Activated CD8-positive, alpha-beta memory T cell treated with anti-CD3 and anti-CD28 coated beads, Interleukin-2, amount 10 ng/mL, durations not matched to agents 7 days and 5 days (primary cell): ENCODE results near the gene KRT79. TPM values are rescaled to one million over a fixed set of nuclear protein-coding genes. Genes with fewer than 3 reads are reported as not detected.
"Not testable (repeated sequence)": the region's sequence is repeated elsewhere in the genome, so short reads cannot be mapped to it uniquely, and the experiment has no call there.

Source experiments
- ATAC-seq: fragments of 150-1000 bp; cut with Tn5 transposase; one replicate; pipeline ENCODE4 v1.10.0; 2021; ENCODE audit warnings: moderate library complexity
- CTCF ChIA-PET: fragments of 350-600 bp; sonication (Branson Sonifier 250); formaldehyde crosslinking; loops from one replicate; lab custom pipeline; 2021; ENCODE audit warnings: antibody characterized with exemption; lab: Charles Lee
- DNase-seq: peaks from one replicate; pipeline ENCODE4 v3.0.0-alpha.2; 2020
- H3K27ac Mint-ChIP-seq: one replicate; pipeline ENCODE4 v1.8.0; 2021; ENCODE audit warnings: mild to moderate bottlenecking, mixed read lengths
- H3K27me3 Mint-ChIP-seq: one replicate; pipeline ENCODE4 v1.8.0; 2021; ENCODE audit warnings: mixed read lengths
- H3K36me3 Mint-ChIP-seq: one replicate; pipeline ENCODE4 v1.8.0; 2021; ENCODE audit warnings: mild to moderate bottlenecking, mixed read lengths
- H3K4me1 Mint-ChIP-seq: one replicate; pipeline ENCODE4 v1.8.0; 2021; ENCODE audit warnings: mixed read lengths
- H3K4me3 Mint-ChIP-seq: one replicate; pipeline ENCODE4 v1.8.0; 2021; ENCODE audit warnings: mild to moderate bottlenecking, moderate library complexity, mixed read lengths
- H3K9me3 Mint-ChIP-seq: one replicate; pipeline ENCODE4 v1.8.0; 2022; ENCODE audit warnings: low read depth, mixed read lengths
- total RNA-seq, 2 experiments: library from RNA; stranded (reverse); gene quantifications; one replicate each; pipeline ENCODE4 v1.2.3, GENCODE V29; 2021

The KRT79 gene
- total RNA-seq, 2 experiments from 2014 or later = 0.23 TPM; not detected in 1

- DNase-seq (no peak), ATAC-seq (no peak)
- Mint-ChIP-seq H3K9me3 (no peaks in the 10 kb centered on the region), H3K27me3 (peaks cover 6% of the 10 kb centered on the region), H3K4me3 (no peak overlapping the region), H3K36me3 (no peaks in the 10 kb centered on the region), H3K4me1 (peaks cover 13% of the 10 kb centered on the region), H3K27ac (no peak overlapping the region)
- CTCF ChIA-PET = interaction anchor here (0.7 to 22.1 kb wide), 15 partner anchors 10 to 717 kb away, joined by 3 to 459 read pairs (median 4); partner anchors contain the start of gene KRT74
Observed at GRCh38 chr12:52871291-52872039, 37.4 kb upstream of the KRT79 start.

DNA sequence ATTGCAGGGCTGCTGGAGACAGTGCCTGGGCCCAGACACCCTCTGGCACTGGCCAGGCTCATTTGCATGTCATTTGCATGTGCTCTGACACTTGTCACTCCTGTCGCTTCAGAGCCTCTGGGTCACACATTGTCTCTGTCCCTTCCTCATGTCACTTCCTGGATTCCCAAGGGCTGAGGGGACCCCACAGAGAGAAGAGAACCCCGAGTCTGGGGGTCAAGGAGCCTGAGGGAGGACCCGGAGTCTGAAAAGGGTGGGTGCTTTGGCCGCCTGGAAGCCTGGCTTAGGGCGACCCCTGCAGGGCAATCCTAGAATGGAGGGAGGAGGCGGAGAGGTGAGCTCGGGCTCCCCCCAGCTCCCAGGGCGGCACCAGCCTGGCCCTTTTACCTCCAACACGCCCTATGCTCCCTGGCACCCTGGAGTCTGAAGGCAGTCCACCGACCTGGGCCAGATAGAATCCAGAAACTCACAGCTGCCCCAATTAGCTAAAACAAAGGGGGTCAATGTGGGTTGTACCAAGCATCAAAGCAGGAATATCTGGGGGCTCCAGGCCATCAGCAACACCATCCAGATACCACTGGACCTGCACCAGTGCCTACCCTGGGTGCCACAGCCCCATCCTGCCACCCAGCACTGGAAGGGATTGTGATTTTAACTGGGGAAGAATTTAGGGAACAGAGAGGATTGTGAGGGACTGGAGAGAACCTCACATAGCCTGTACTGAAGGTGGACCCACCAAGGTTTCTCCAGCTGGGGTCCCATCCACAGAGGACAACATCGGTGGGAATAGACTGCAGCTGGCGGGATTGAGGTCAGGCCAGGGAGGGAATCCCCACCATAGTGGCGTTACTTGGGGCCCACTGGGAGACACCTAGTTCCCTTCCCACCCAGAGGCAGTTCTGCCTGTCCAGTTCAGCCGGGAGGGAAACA lies 36.5 kb upstream of the KRT79 start:
- H3K36me3 Mint-ChIP-seq = no peaks in the 10 kb centered on the region
- H3K4me3 Mint-ChIP-seq = no peak overlapping the region
- no peak overlapping the region for H3K27ac Mint-ChIP-seq
- CTCF ChIA-PET = interaction anchor here (0.6 to 22.1 kb wide), 45 partner anchors 9 to 985 kb away, joined by 3 to 459 read pairs (median 4); partner anchors contain the start of genes KRT4 and KRT74
- peak; percentile 83 for DNase-seq
- H3K4me1 Mint-ChIP-seq = peaks cover 13% of the 10 kb centered on the region
- ATAC-seq = peak; percentile 53
- H3K9me3 Mint-ChIP-seq = no peaks in the 10 kb centered on the region
- H3K27me3 Mint-ChIP-seq = peaks cover 6% of the 10 kb centered on the region

GRCh38 chr12:52867642-52868041 lies 33.5 kb upstream of the KRT79 start:
- H3K36me3 Mint-ChIP-seq = no peaks in the 10 kb centered on the region
- no peak for DNase-seq
- no peaks in the 10 kb centered on the region for H3K4me1 Mint-ChIP-seq
- CTCF ChIA-PET = interaction anchor here (0.8 to 22.1 kb wide), 4 partner anchors 14 to 287 kb away, joined by 3 to 459 read pairs (median 92); partner anchors contain the start of gene KRT74
- peaks cover under 1% of the 10 kb centered on the region for H3K27me3 Mint-ChIP-seq
- no peak for ATAC-seq
- no peak overlapping the region for H3K4me3 Mint-ChIP-seq
- no peak overlapping the region for H3K27ac Mint-ChIP-seq
- H3K9me3 Mint-ChIP-seq = no peaks in the 10 kb centered on the region

- Mint-ChIP-seq H3K27me3 (no peaks in the 10 kb centered on the region), H3K4me1 (no peaks in the 10 kb centered on the region), H3K27ac (no peak overlapping the region), H3K36me3 (no peaks in the 10 kb centered on the region), H3K9me3 (no peaks in the 10 kb centered on the region), H3K4me3 (no peak overlapping the region)
- ATAC-seq = no peak
- no peak for DNase-seq
- CTCF ChIA-PET = interaction anchor here (0.8 to 22.1 kb wide), 3 partner anchors 15 to 286 kb away, joined by 3 to 459 read pairs (median 182); partner anchors contain the start of gene KRT74
Observed at GRCh38 chr12:52867152-52867551, 33.0 kb upstream of the KRT79 start.

DNA sequence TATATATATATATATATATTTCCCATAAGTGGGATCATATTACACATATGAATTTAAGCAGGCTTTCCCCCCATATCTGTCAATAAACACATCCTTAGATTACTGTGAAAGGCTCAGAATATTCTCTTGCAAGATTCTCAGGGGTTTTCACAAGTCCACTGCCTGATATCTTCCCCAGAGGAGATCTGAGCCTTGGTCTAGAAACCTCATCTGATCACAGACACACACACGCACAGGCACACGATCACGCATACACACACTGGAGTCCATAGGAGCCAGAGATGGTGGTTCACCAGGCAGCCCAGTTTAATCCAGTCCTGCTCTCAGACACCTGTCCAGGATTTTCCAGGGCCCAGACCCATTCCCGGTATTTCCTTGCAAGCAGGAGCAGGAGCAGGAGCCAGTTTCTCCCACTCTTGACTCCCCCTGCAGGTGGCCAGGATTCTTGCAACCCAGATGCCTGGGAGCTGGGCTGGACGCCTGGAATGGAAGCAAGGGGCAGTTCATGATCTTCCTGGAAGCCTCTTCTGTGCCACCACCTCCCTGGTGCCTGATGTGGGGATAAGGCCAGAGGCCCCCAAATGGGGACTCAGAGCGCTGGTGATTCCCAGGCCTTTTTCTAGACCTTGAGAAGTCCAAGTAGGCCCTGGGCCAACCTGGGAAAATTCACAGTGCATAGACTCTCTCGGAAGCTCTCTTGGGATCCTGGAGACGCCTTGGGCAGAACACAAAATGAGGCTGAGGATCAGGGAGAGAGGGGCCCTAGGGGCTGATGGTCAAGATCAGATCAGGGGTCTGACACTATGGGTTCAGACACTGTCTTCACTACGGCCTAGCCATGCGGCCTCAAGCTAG lies 31.2 kb upstream of the KRT79 start:
- no peak overlapping the region for H3K4me3 Mint-ChIP-seq
- H3K36me3 Mint-ChIP-seq = no peaks in the 10 kb centered on the region
- H3K27me3 Mint-ChIP-seq = no peaks in the 10 kb centered on the region
- no peaks in the 10 kb centered on the region for H3K4me1 Mint-ChIP-seq
- DNase-seq = no peak
- peak; percentile 43 for ATAC-seq
- H3K9me3 Mint-ChIP-seq = no peaks in the 10 kb centered on the region
- CTCF ChIA-PET = interaction anchor here (0.6 to 22.1 kb wide), 7 partner anchors 8 to 285 kb away, joined by 3 to 459 read pairs (median 4); partner anchors contain the start of gene KRT74
- H3K27ac Mint-ChIP-seq = no peak overlapping the region

- no peaks in the 10 kb centered on the region for H3K4me1 Mint-ChIP-seq
- no peaks in the 10 kb centered on the region for H3K9me3 Mint-ChIP-seq
- DNase-seq = no peak
- H3K36me3 Mint-ChIP-seq = no peaks in the 10 kb centered on the region
- no peaks in the 10 kb centered on the region for H3K27me3 Mint-ChIP-seq
- no peak overlapping the region for H3K27ac Mint-ChIP-seq
- no peak overlapping the region for H3K4me3 Mint-ChIP-seq
- CTCF ChIA-PET = interaction anchor here (0.8 kb wide), 1 partner anchor 8 kb away, joined by 4 read pairs; no protein-coding TSS in a partner anchor
- ATAC-seq = no peak
Observed at GRCh38 chr12:52862023-52862422, 27.9 kb upstream of the KRT79 start.

- H3K27ac Mint-ChIP-seq = no peak overlapping the region
- H3K4me1 Mint-ChIP-seq = no peaks in the 10 kb centered on the region
- H3K36me3 Mint-ChIP-seq = no peaks in the 10 kb centered on the region
- H3K27me3 Mint-ChIP-seq = peaks cover 4% of the 10 kb centered on the region
- CTCF ChIA-PET = interaction anchor here (0.8 kb wide), 1 partner anchor 9 kb away, joined by 4 read pairs; no protein-coding TSS in a partner anchor
- H3K9me3 Mint-ChIP-seq = no peaks in the 10 kb centered on the region
- DNase-seq = no peak
- no peak for ATAC-seq
- H3K4me3 Mint-ChIP-seq = no peak overlapping the region
Observed at GRCh38 chr12:52861511-52861910, 27.4 kb upstream of the KRT79 start.

GRCh38 chr12:52860102-52860823 lies 26.2 kb upstream of the KRT79 start:
- no peak overlapping the region for H3K4me3 Mint-ChIP-seq
- H3K4me1 Mint-ChIP-seq = no peaks in the 10 kb centered on the region

DNA sequence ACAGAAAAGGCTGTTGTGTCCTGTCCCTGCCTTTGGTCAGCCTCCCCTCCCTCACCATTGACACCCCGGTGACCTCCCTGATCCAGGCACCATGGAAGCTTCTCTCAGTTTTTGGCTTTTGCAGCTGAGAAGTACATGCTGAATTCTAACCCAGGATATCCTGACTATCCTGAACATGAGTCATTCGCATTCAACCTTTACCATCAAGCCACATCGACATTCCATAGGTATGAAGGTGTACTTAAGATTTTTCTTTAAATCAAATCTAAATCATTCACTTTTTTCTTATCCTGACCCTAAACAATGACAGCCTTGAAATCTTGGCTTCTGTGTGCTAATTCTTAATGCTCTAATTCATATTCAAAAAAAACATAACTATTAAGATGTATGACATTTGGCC lies 23.4 kb upstream of the KRT79 start:
- DNase-seq (no peak), ATAC-seq (no peak)
- Mint-ChIP-seq H3K4me3 (no peak overlapping the region), H3K36me3 (no peaks in the 10 kb centered on the region), H3K27ac (no peak overlapping the region), H3K27me3 (peaks cover 33% of the 10 kb centered on the region), H3K9me3 (no peaks in the 10 kb centered on the region), H3K4me1 (no peaks in the 10 kb centered on the region)
- CTCF ChIA-PET = interaction anchor here (1.8 kb wide), 1 partner anchor 13 kb away, joined by 6 read pairs; no protein-coding TSS in a partner anchor

More at GRCh38 chr12:52860102-52860823, 26.2 kb upstream of the KRT79 start:
- no peak for DNase-seq
- Mint-ChIP-seq H3K27me3 (peaks cover 13% of the 10 kb centered on the region), H3K9me3 (no peaks in the 10 kb centered on the region), H3K27ac (no peak overlapping the region), H3K36me3 (no peaks in the 10 kb centered on the region)
- CTCF ChIA-PET = interaction anchor here (0.8 to 1.0 kb wide), 3 partner anchors 10 to 487 kb away, joined by 3 to 4 read pairs (median 4); no protein-coding TSS in a partner anchor
- no peak for ATAC-seq

DNA sequence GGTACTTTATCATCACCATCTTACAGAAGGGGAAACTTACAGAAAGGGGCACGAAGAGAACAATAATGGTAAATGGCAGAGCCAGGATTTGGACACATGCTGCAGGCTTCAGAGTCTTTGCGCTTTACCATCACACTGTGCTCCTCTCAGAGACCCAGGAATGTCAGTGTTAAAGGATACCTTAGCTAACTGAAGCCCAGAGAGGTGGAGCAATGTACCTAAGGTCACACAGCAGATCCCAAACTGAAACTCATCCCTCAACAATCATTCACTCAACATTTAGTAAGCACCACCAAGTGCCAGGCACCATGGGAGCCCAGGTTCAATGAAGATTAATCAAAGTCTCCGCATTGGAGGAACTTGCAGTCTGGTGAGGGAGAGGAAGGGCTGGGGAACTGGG lies 22.7 kb upstream of the KRT79 start:
- CTCF ChIA-PET = interaction anchor here (1.8 kb wide), 1 partner anchor 14 kb away, joined by 6 read pairs; no protein-coding TSS in a partner anchor

DNA sequence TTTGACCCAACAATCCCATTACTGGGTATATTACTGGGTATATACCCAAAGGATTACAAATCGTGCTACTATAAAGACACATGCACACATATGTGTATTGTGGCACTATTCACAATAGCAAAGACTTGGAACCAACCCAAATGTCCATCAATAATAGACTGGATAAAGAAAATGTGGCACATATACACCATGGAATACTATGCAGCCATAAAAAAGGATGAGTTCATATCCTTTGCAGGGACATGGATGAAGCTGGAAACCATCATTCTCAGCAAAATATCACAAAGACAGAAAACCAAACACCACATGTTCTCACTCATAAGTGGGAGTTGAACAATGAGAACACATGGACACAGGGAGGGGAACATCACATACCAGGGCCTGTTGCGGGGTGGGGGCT lies 22.0 kb upstream of the KRT79 start:
- not testable (repeated sequence) for H3K9me3 Mint-ChIP-seq, ATAC-seq, H3K4me3 Mint-ChIP-seq, DNase-seq, H3K36me3 Mint-ChIP-seq, H3K27ac Mint-ChIP-seq, H3K4me1 Mint-ChIP-seq
- H3K27me3 Mint-ChIP-seq = peaks cover 38% of the 10 kb centered on the region
- CTCF ChIA-PET = interaction anchor here (1.8 kb wide), 1 partner anchor 15 kb away, joined by 6 read pairs; no protein-coding TSS in a partner anchor

More for the DNA sequence above, 22.7 kb upstream of the KRT79 start:
- DNase-seq (no peak), ATAC-seq (no peak)
- H3K27me3 Mint-ChIP-seq = peaks cover 38% of the 10 kb centered on the region
- no peaks in the 10 kb centered on the region for H3K4me1 Mint-ChIP-seq
- H3K36me3 Mint-ChIP-seq = no peaks in the 10 kb centered on the region
- H3K27ac Mint-ChIP-seq = no peak overlapping the region
- H3K4me3 Mint-ChIP-seq = no peak overlapping the region
- H3K9me3 Mint-ChIP-seq = no peaks in the 10 kb centered on the region
